SKM-1 (cell line): ENCODE results near the gene CETP.
A peak's percentile ranks its signal among the peaks of the same experiment; 100 is the strongest.

Experiments
- DNase-seq: peaks from one replicate; lab custom pipeline; 2025; ENCODE audit not compliant: unreplicated experiment; lab: John Stamatoyannopoulos, UW

CETP gene

GRCh38 chr16:57016831-57017230 is 55.1 kb downstream of the CETP start:
- DNase-seq: no peak

- DNase-seq: no peak
Observed at GRCh38 chr16:57017251-57017650, 55.5 kb downstream of the CETP start.

- no peak for DNase-seq
Observed at GRCh38 chr16:57019746-57020145, 58.0 kb downstream of the CETP start.

GRCh38 chr16:57020651-57021050 is 58.9 kb downstream of the CETP start:
- DNase-seq: no peak

- no peak for DNase-seq
Observed at GRCh38 chr16:57021757-57022156, 60.0 kb downstream of the CETP start.

- no peak for DNase-seq
Observed at GRCh38 chr16:57022445-57022844, 60.7 kb downstream of the CETP start.

- no peak for DNase-seq
Observed at GRCh38 chr16:57023541-57024249, 61.9 kb downstream of the CETP start.

GRCh38 chr16:57024894-57025680 is 63.3 kb downstream of the CETP start:
- peak; percentile 35 for DNase-seq

GRCh38 chr16:57025941-57026777 is 64.4 kb downstream of the CETP start:
- DNase-seq: no peak

GRCh38 chr16:57026778-57027062 is 65.0 kb downstream of the CETP start:
- DNase-seq: no peak

- no peak for DNase-seq
Observed at GRCh38 chr16:57027067-57027466, 65.3 kb downstream of the CETP start.

GRCh38 chr16:57028086-57028485 is 66.3 kb downstream of the CETP start:
- no peak for DNase-seq

- no peak for DNase-seq
Observed at GRCh38 chr16:57029161-57030160, 67.7 kb downstream of the CETP start.

- no peak for DNase-seq
Observed at GRCh38 chr16:57030346-57030902, 68.7 kb downstream of the CETP start.

- no peak for DNase-seq
Observed at GRCh38 chr16:57031156-57031555, 69.4 kb downstream of the CETP start.

- DNase-seq: no peak
Observed at GRCh38 chr16:57032346-57032745, 70.6 kb downstream of the CETP start.

GRCh38 chr16:57032931-57033330 is 71.2 kb downstream of the CETP start:
- no peak for DNase-seq
